ENCODE results near the gene FAM151B.

The FAM151B gene

DNA sequence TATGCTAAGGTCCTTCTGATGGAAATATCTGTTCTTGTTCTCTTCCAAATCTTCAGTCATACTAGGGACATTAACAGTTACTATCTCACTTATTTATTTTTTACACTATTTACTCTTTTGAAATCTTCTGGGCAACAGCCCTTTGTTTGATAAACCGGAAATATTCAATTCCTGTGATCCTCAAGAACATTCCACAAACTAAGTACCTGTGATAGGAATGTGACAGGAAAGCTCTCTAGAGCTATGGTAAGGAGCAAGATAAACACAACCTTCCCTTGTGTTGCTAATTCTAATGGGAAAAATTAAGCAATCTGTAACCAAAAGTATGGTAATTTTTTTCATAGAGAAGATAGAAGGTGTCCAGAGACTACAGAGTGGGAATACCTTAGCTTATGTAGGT is 104.2 kb downstream of the FAM151B start:
- no peak for DNase-seq

Data from NCI-H446 treated with DMSO at 0.1 percent for 48 hours (cell line).